Lower leg skin (tissue), 3 donors: Measurements from ENCODE around the gene SORCS2.

Experiments used
- POLR2A ChIP-seq, 2 donors: fragments of 450-650 bp; IDR thresholded peaks; one replicate each; pipeline ENCODE4 v1.6.1; 2016 to 2017; ENCODE audit warnings: antibody characterized with exemption in 2 of 2, mild to moderate bottlenecking in 1 of 2, moderate library complexity in 1 of 2
- TF ChIP-seq, protein P1 (sequence below), 3 donors: fragments of 450-650 bp; IDR thresholded peaks; one replicate each; pipeline ENCODE4 v1.5.1; 2016; ENCODE audit warnings: antibody characterized with exemption in 3 of 3, mild to moderate bottlenecking in 3 of 3, moderate library complexity in 2 of 3

DNA sequence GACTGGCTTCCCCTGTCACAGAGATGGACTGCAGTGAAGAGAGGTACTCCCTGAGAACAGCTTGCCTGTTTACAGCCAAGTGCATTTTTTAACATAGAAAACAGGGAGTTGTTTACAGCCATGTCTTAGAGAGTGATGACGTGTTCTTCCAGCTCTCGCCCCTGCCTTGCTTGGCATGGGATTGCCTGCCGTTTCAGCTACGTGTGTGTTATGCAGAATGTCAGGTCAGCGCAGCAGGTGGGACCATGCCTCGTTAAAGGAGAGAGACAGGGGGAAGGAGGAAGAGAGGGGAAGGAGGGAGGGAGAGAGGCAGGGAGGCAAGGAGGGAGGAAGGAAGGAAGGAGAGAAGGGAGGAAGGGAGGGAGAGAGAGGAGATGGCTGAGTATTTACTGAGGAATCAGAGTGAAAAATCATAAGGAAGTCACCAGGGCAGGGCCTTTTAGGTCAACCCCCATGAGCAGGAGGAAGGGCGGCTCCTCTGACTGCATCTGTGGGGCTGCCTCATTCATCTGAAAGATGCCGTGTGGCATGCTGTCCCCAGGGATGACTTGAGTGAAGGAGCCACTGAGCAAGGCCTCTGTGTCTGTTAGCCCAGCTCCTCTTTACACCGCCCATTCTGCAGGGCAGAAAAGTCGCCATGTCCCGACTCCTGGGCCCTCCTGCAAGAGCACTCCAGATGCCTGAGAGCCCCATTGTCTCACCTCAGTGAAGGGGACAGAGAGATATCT lies 382.1 kb downstream of the SORCS2 start:
- TF ChIP-seq, protein P1, sequence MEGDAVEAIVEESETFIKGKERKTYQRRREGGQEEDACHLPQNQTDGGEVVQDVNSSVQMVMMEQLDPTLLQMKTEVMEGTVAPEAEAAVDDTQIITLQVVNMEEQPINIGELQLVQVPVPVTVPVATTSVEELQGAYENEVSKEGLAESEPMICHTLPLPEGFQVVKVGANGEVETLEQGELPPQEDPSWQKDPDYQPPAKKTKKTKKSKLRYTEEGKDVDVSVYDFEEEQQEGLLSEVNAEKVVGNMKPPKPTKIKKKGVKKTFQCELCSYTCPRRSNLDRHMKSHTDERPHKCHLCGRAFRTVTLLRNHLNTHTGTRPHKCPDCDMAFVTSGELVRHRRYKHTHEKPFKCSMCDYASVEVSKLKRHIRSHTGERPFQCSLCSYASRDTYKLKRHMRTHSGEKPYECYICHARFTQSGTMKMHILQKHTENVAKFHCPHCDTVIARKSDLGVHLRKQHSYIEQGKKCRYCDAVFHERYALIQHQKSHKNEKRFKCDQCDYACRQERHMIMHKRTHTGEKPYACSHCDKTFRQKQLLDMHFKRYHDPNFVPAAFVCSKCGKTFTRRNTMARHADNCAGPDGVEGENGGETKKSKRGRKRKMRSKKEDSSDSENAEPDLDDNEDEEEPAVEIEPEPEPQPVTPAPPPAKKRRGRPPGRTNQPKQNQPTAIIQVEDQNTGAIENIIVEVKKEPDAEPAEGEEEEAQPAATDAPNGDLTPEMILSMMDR (IDR thresholded peaks at IDR 0.05): no peak
- no peak for TF ChIP-seq POLR2A (IDR thresholded peaks at IDR 0.05)
